K562 (cell line): ENCODE data around the gene ATP5F1A. TPM values are rescaled to one million over a fixed set of nuclear protein-coding genes. Genes with fewer than 3 reads are reported as not detected.

Experiments
- ATAC-seq: fragments of 200-7000 bp; cut with Tn5 transposase; 3 replicates; pipeline ENCODE4 v1.9.1; 2020; ENCODE audit warnings: moderate library complexity
- BruUV-seq: library from RNA; stranded (reverse); fragments of 400-500 nt; replicated peaks from 2 replicates; lab custom pipeline; 2021; lab: Mats Ljungman, UMichigan
- CTCF ChIA-PET: fragments of 300-600 bp; formaldehyde crosslinking; extraction: SDS; loops from one replicate; lab custom pipeline; 2021; ENCODE audit warnings: low intra/inter-chr PET ratio; lab: Yijun Ruan, JAX
- POLR2A ChIA-PET: fragments of 300-600, 350-650 bp; sonication (Branson Sonifier 250); formaldehyde crosslinking; extraction: SDS; loops from one replicate; lab custom pipeline; 2021; ENCODE audit warnings: antibody characterized with exemption, inconsistent platforms; lab: Yijun Ruan, JAX
- DNase-seq, 4 experiments: peaks; one replicate each; pipeline versions ENCODE4 v3.0.0 to v3.0.0-alpha.2; 2011 to 2018; ENCODE audit warnings: low spot score in 3 of 4, mixed read lengths in 3 of 4; ENCODE audit errors: extremely low read depth in 1 of 4
- FAIRE-seq: peaks from 2 replicates; lab custom pipeline; 2011; peaks lifted over from hg19 to GRCh38; lab: Jason Lieb, UNC
- H2AFZ ChIP-seq: 2 replicates; pipeline ENCODE4 v1.6.0; 2011; ENCODE audit warnings: low read depth, low read length, control low read depth, inconsistent platforms
- H3K27ac ChIP-seq: fragments of 200-600 bp; 3 replicates; pipeline ENCODE4 v1.8.0; 2011; ENCODE audit warnings: low read depth, mild to moderate bottlenecking, control low read depth, inconsistent platforms, low read length, moderate library complexity, mixed read lengths; ENCODE audit errors: extremely low read depth
- H3K27me3 ChIP-seq, 2 experiments: fragments of 300-600 bp in 1 of 2; 2 replicates in 1 of 2; 3 replicates in 1 of 2; pipeline versions ENCODE4 v1.6.0 to v1.8.0; 2011; ENCODE audit warnings: inconsistent platforms in 2 of 2, low read length in 2 of 2, mild to moderate bottlenecking in 1 of 2, mixed read lengths in 1 of 2, moderate library complexity in 1 of 2; ENCODE audit not compliant: control insufficient read depth in 2 of 2, insufficient read depth in 2 of 2
- H3K36me3 ChIP-seq: fragments of 300-600 bp; 3 replicates; pipeline ENCODE4 v1.8.0; 2011; ENCODE audit warnings: mild to moderate bottlenecking, low read length, inconsistent platforms; ENCODE audit not compliant: control insufficient read depth, insufficient read depth
- H3K4me1 ChIP-seq, 2 experiments: fragments of 200-600 bp in 1 of 2; replicated peaks in 1 of 2; 2 replicates in 1 of 2; 3 replicates in 1 of 2; pipeline versions ENCODE4 v1.5.1 to v1.8.0; 2011; ENCODE audit warnings: inconsistent platforms in 2 of 2, low read length in 2 of 2, mild to moderate bottlenecking in 1 of 2, mixed read lengths in 1 of 2, moderate library complexity in 1 of 2; ENCODE audit not compliant: control insufficient read depth in 2 of 2, insufficient read depth in 2 of 2
- H3K4me2 ChIP-seq: 2 replicates; pipeline ENCODE4 v1.6.1; 2011; ENCODE audit warnings: low read length, control low read depth, inconsistent platforms, mixed read lengths; ENCODE audit not compliant: insufficient read depth
- H3K4me3 ChIP-seq: fragments of 200-600 bp; sonication (generic), shearing (Covaris generic); 2 replicates; pipeline ENCODE4 v1.5.1; 2016; ENCODE audit warnings: control low read depth, inconsistent platforms
- H3K79me2 ChIP-seq: fragments of 200-600 bp; 3 replicates; pipeline ENCODE4 v1.8.0; 2011; ENCODE audit warnings: low read length, inconsistent platforms; ENCODE audit not compliant: control insufficient read depth, insufficient read depth
- H3K9ac ChIP-seq, 2 experiments: 2 replicates each; pipeline versions ENCODE4 v1.6.0 to v1.6.1; 2011; ENCODE audit warnings: low read depth in 2 of 2, low read length in 2 of 2, control low read depth in 1 of 2, inconsistent platforms in 1 of 2, mild to moderate bottlenecking in 1 of 2, mixed read lengths in 1 of 2; ENCODE audit not compliant: insufficient read depth in 1 of 2
- H3K9me1 ChIP-seq: one replicate; pipeline ENCODE4 v1.6.0; 2011; ENCODE audit warnings: inconsistent platforms, mild to moderate bottlenecking, low read length, moderate library complexity; ENCODE audit not compliant: control insufficient read depth, insufficient read depth
- H3K9me3 ChIP-seq: replicated peaks from 2 replicates; pipeline ENCODE4 v1.5.1; 2011; ENCODE audit warnings: low read depth, low read length, inconsistent platforms; ENCODE audit not compliant: control insufficient read depth, insufficient read depth
- H4K20me1 ChIP-seq: replicated peaks from 2 replicates; pipeline ENCODE4 v1.6.1; 2011; ENCODE audit warnings: low read length, inconsistent platforms, mixed read lengths; ENCODE audit not compliant: control insufficient read depth, insufficient read depth
- CTCF ChIP-seq, 3 experiments: IDR thresholded peaks in 2 of 3; conservative IDR thresholded peaks in 1 of 3; 2 replicates each; pipeline ENCODE4 v1.5.1; 2011 to 2012; ENCODE audit warnings: low read length in 3 of 3, mild to moderate bottlenecking in 3 of 3, control low read depth in 2 of 3, improper control_type of control experiment in 1 of 3, inconsistent platforms in 1 of 3, low read depth in 1 of 3, mixed read lengths in 1 of 3, moderate library complexity in 1 of 3; ENCODE audit not compliant: insufficient read depth in 2 of 3
- PKNOX1 ChIP-seq: fragments of 450-650 bp; IDR thresholded peaks from 2 replicates; pipeline ENCODE4 v1.6.1; 2016
- SPI1 ChIP-seq: IDR thresholded peaks from 2 replicates; pipeline ENCODE4 v1.6.1; 2011; ENCODE audit warnings: low read depth, low read length, control low read depth, borderline replicate concordance
- ZC3H11A ChIP-seq: IDR thresholded peaks from 2 replicates; pipeline ENCODE4 v1.6.1; 2012; ENCODE audit warnings: low read depth, low read length, improper control_type of control experiment
- WGBS: fragments of 100-300 bp; shearing (Covaris generic); methylation state at CpG from one replicate; pipeline ENCODE4 v1.1.6; 2016; ENCODE audit warnings: low coverage, mixed read lengths; ENCODE audit not compliant: insufficient coverage; ENCODE audit errors: missing lambda C conversion rate; 5-methylcytosine and 5-hydroxymethylcytosine counted together
- in situ Hi-C: fragments of 300-500 bp; cut with MboI; formaldehyde crosslinking; loops from 4 replicates; pipeline ENCODE4 v1.15.0; 2018; ENCODE audit warnings: inconsistent platforms, mixed read lengths
- intact Hi-C: fragments of 100-400 bp; cut with micrococcal nuclease; formaldehyde crosslinking; loops from 2 replicates; pipeline ENCODE4 v1.14.2; 2022
- polyA plus RNA-seq, 8 experiments: library from polyadenylated mRNA; depleted of rRNA in 4 of 8; stranded (reverse) in 5 of 8; unstranded in 3 of 8; fragments of >200 nt; fragmentation: Nextera tagmentation in 2 of 8; fragmentation: Illumina TruSeq in 1 of 8; extraction: Ambion mirVana in 2 of 8; extraction: Trizol in 1 of 8; gene quantifications; 2 replicates each; pipeline versions ENCODE4 v1.2.1 to v1.2.3, GENCODE V29; 2011 to 2014; ENCODE audit warnings: inconsistent platforms in 1 of 8, missing spikeins in 1 of 8
- total RNA-seq, 7 experiments: library from RNA; depleted of rRNA in 6 of 7; stranded (reverse); fragments of >200 nt in 6 of 7; fragmentation: Illumina TruSeq in 2 of 7; extraction: Trizol in 2 of 7; gene quantifications; 2 replicates each; pipeline versions ENCODE4 v1.2.1 to v1.2.3, GENCODE V29; 2011 to 2021; ENCODE audit warnings: low replicate concordance in 1 of 7
- TF ChIP-seq, protein P1 (sequence below): sonication (generic); IDR thresholded peaks from 2 replicates; pipeline ENCODE4 v1.6.1; 2016

The ATP5F1A gene
- total and polyA plus RNA-seq, 9 of the 15 experiments (the other 6 are each of a cell fraction or from before 2014, with no cell fraction given) = 377 to 762 (median 490) TPM

DNA sequence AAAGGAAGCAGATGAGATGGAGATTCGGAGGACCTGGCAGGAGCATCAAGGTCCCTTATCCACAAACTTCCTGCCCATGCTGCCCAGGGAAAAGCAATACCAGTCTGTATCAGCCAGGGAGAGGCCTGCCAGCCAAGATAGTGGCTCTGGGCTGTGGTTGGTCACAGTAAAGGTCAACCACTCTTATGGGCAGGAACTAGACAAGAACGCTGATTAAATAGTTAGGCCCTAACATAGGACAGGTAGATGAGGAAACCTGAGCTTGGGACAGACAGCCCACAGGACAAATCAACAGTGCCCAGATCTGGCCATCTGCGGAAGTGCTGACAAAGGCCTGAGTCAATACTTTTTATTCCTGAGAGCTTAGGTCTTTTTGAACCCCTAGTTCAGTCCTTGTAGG is 36.7 kb downstream of the ATP5F1A start:
- Histone ChIP-seq H3K9me1 (no peaks in the 10 kb centered on the region), H3K79me2 (peaks cover 49% of the 10 kb centered on the region), H4K20me1 (no peaks in the 10 kb centered on the region), H3K27me3 (no peaks in the 10 kb centered on the region), H3K9me3 (no peaks in the 10 kb centered on the region), H2AFZ (0 out of 2 replicates have a peak overlapping the region, but pooled peaks have one; percentile 23), H3K36me3 (peaks cover 2% of the 10 kb centered on the region; the same call in 2 of the 3 replicates), H3K4me2 (peak overlapping the region; percentile 62), H3K4me3 (no peak overlapping the region), H3K27ac (peak overlapping the region; percentile 96), H3K4me1 (peaks cover 10 to 40% of the 10 kb centered on the region in 2 experiments; a peak in 4 of 5 replicates), H3K9ac (peak overlapping the region; percentile 14 to 35; a peak in 2 of 4 replicates)
- intact Hi-C loops = no loop called here
- in situ Hi-C loops = no loop called here
- DNase-seq (peak in 2 of 4 experiments; percentile 30 to 45), ATAC-seq (peak; percentile 25), FAIRE-seq (peak; percentile 81)
- ChIA-PET CTCF (no interaction called here), POLR2A (interaction anchor here (0.6 to 1.6 kb wide), 4 partner anchors 10 to 109 kb away, joined by 3 to 4 read pairs (median 4); no protein-coding TSS in a partner anchor)
- 47% methylated on average over 3 of the region's 3 CpGs for WGBS
- BruUV-seq = no TSS peak
- TF ChIP-seq CTCF (IDR thresholded peaks at IDR 0.05 in 2 of 3, conservative IDR thresholded peaks at IDR 0.05 in 1 of 3; ENCODE audit: insufficient read depth in 2 of 3, low read depth in 1 of 3, low read length in 3 of 3) = peak in 1 of 3 experiments; percentile 15; a peak in 1 of 6 replicates
- TF ChIP-seq, protein P1, sequence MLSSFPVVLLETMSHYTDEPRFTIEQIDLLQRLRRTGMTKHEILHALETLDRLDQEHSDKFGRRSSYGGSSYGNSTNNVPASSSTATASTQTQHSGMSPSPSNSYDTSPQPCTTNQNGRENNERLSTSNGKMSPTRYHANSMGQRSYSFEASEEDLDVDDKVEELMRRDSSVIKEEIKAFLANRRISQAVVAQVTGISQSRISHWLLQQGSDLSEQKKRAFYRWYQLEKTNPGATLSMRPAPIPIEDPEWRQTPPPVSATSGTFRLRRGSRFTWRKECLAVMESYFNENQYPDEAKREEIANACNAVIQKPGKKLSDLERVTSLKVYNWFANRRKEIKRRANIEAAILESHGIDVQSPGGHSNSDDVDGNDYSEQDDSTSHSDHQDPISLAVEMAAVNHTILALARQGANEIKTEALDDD = 0 out of 2 replicates have a peak, but pooled peaks have one; percentile 10
- peak; percentile 81 for TF ChIP-seq PKNOX1
- 0 out of 2 replicates have a peak, but pooled peaks have one; percentile 17 for TF ChIP-seq SPI1
- no peak for TF ChIP-seq ZC3H11A
